Body of pancreas (tissue), 4 donors: ENCODE data around the gene TOB2.
"Not testable (repeated sequence)": the region's sequence is repeated elsewhere in the genome, so short reads cannot be mapped to it uniquely, and the experiment has no call there.

Source experiments
- CTCF ChIP-seq, 7 experiments: fragments of 450-650 bp in 4 of 7; fragments of 200-600 bp in 3 of 7; sonication (generic) in 3 of 7; IDR thresholded peaks; one replicate each; pipeline ENCODE4 v1.5.1; 2016 to 2019; ENCODE audit warnings: antibody characterized with exemption in 7 of 7
- POLR2A ChIP-seq, 3 donors: fragments of 450-650 bp; IDR thresholded peaks; one replicate each; pipeline ENCODE4 v1.6.1; 2016; ENCODE audit warnings: antibody characterized with exemption in 3 of 3, mild to moderate bottlenecking in 2 of 3

GRCh38 chr22:41434361-41435003 is 12.1 kb downstream of the TOB2 start:
- TF ChIP-seq CTCF, POLR2A (IDR thresholded peaks at IDR 0.05): not testable (repeated sequence)
